CD4-positive, alpha-beta T cell treated with Interleukin-17A for 1 hour (primary cell): ENCODE results near the gene ASCC3.
A peak's percentile ranks its signal among the peaks of the same experiment; 100 is the strongest.
"Not testable (repeated sequence)": the region's sequence is repeated elsewhere in the genome, so short reads cannot be mapped to it uniquely, and the experiment has no call there.

Source experiments
- DNase-seq: peaks from one replicate; pipeline ENCODE4 v3.0.0-alpha.2; 2020

The ASCC3 gene

GRCh38 chr6:100657678-100658330, 223.3 kb downstream of the ASCC3 start:
- DNase-seq, result peak; percentile 6

GRCh38 chr6:100641147-100641546, 240.0 kb downstream of the ASCC3 start:
- not testable (repeated sequence) for DNase-seq

GRCh38 chr6:100633096-100633777, 247.9 kb downstream of the ASCC3 start:
- no peak for DNase-seq

- no peak for DNase-seq
Observed at GRCh38 chr6:100630536-100630935, 250.6 kb downstream of the ASCC3 start.

- DNase-seq, result no peak
Observed at GRCh38 chr6:100627911-100628758, 253.0 kb downstream of the ASCC3 start.

- no peak for DNase-seq
Observed at GRCh38 chr6:100626721-100627120, 254.4 kb downstream of the ASCC3 start.

- DNase-seq, result no peak
Observed at GRCh38 chr6:100622907-100623692, 258.0 kb downstream of the ASCC3 start.

- DNase-seq, result no peak
Observed at GRCh38 chr6:100620085-100620840, 260.9 kb downstream of the ASCC3 start.

- DNase-seq, result no peak
Observed at GRCh38 chr6:100618351-100618671, 262.8 kb downstream of the ASCC3 start.

- no peak for DNase-seq
Observed at GRCh38 chr6:100617633-100618350, 263.3 kb downstream of the ASCC3 start.

- DNase-seq, result no peak
Observed at GRCh38 chr6:100614933-100615332, 266.2 kb downstream of the ASCC3 start.

- DNase-seq, result no peak
Observed at GRCh38 chr6:100614386-100614785, 266.7 kb downstream of the ASCC3 start.

- no peak for DNase-seq
Observed at GRCh38 chr6:100613656-100614055, 267.5 kb downstream of the ASCC3 start.

- DNase-seq, result no peak
Observed at GRCh38 chr6:100612094-100612493, 269.0 kb downstream of the ASCC3 start.

GRCh38 chr6:100599088-100599770, 281.9 kb downstream of the ASCC3 start:
- DNase-seq, result no peak

GRCh38 chr6:100595456-100595855, 285.7 kb downstream of the ASCC3 start:
- DNase-seq, result no peak

- no peak for DNase-seq
Observed at GRCh38 chr6:100593522-100593921, 287.6 kb downstream of the ASCC3 start.

- DNase-seq, result no peak
Observed at GRCh38 chr6:100592929-100593328, 288.2 kb downstream of the ASCC3 start.

- no peak for DNase-seq
Observed at GRCh38 chr6:100577425-100577824, 303.7 kb downstream of the ASCC3 start.

- no peak for DNase-seq
Observed at GRCh38 chr6:100575921-100576320, 305.2 kb downstream of the ASCC3 start.

- no peak for DNase-seq
Observed at GRCh38 chr6:100574836-100575235, 306.3 kb downstream of the ASCC3 start.
